Urothelium cell line (cell line): ENCODE data around the gene KCTD10.
"Not testable (repeated sequence)": the region's sequence is repeated elsewhere in the genome, so short reads cannot be mapped to it uniquely, and the experiment has no call there.

ENCODE experiments used
- DNase-seq: peaks from one replicate; pipeline ENCODE4 v3.0.0; 2011; ENCODE audit warnings: low spot score, mixed read lengths
- FAIRE-seq: peaks from 2 replicates; lab custom pipeline; 2011; peaks lifted over from hg19 to GRCh38; lab: Jason Lieb, UNC

The KCTD10 gene

DNA sequence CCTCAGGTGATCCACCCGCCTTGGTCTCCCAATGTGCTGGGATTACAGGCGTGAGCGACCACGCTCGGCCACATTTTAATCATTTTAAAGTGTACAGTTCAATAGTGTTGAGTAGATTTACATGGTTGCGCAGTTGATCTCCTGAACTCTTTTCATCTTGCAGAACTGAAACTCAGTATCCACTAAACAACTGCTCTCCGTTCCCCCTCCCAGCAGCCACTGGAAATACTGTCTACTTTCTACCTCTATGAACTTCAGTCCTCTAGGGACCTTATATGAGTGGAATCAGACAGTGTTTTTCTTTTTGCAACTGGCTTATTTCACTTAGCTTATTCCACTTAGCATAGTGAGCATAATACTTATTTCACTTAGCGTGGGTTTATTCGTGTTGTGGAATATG, 53.7 kb downstream of the KCTD10 start:
- FAIRE-seq, result no peak
- no peak for DNase-seq

DNA sequence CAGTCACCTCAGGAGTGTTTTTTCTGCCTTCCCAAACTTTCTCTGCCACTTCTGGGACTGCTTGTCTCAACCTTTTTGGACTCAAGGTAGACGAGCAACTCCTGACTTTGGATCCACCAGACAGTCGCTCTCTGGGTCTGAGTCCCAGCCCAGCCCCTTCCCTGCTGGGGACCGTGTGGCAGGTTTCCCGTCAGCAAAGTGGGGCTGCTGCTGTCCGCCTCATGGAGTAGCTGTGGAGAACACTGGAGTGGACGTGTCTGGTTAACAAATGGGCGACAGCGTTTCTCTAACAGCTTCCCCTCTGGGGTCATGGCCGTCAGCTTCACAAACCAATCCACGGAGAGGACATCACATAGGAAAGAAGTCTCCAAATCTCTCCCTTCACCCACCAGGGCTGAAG, 54.8 kb downstream of the KCTD10 start:
- FAIRE-seq (no peak), DNase-seq (no peak)

DNA sequence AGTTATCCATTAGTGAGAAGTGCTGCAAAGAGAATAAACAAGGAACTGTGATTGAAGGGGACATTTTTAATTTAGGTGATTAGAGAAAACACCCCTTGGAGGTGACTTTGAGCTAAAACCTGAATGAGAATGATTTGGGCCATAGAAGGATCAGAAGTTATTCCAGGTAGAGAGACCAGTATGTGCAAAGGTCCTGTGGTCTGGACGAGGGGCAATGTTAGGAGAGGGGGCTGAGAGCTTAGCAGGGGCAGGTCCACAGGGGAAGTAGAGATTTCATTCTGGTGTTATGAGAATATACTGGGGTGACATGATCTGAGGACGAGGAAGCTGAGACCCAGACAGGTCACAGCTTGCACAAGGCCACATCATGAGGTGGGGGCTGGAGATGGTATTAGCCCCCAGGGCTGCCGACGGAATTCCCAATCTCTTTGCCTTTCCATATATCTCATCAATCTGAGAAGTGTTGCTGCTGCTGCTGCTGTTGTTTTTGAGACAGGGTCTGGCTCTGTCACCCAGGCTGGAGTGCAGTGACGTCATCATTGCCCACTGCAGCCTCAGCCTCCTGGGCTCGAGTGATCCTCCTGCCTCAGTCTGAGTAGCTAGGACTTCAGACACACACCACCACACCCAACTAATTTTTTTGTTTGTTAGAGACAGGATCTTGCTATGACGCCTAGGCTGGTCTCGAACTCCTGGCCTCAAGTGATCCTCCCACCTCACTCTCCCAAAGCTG, 55.6 kb downstream of the KCTD10 start:
- FAIRE-seq, result no peak
- no peak for DNase-seq

DNA sequence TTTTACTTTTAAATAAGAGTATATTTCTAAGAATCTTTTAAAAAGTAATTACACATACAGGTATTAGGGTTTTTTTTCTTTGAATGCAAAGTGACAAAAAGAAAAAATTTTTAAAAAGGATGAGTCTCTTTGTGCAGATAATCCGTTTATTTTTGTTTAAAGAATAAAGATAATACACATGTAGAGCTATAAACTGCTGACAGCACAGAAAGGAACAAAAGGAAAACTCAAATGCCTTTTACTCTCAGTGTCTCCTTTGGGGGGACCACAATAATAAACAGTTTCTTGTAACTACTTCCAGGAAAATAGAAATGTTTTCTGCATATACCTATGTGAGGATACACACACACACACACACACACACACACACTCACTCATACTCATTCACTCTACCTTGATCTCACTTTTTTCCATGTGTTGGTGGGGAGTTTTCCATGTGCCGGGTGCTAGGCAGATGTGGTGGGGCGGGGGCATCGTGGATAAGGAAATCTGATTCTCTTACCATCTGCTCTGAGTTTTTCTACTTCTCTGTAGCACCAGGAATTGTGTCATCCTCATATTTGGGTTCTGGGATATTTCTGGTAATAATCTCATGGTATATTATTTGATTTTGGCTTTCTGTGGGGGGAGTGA, 58.1 kb downstream of the KCTD10 start:
- DNase-seq, result no peak
- no peak for FAIRE-seq

DNA sequence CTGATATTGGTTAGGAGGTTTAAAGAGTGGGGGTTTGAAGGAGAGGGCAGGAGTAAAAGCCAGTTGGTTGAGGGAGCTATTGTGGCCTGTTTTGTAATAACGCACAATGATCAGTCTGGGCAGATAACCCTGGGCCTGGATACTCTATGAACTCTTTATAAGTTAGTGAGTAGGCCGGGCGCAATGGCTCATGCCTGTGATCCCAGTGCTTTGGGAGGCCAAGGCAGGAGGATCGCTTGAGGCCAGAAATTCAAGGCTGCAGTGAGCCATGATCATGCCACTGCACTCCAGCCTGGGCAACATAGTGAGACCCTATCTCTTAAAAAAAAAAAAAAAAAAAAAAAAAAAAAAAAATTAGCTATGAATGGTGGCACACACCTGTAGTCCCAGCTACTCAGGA, 71.0 kb downstream of the KCTD10 start:
- not testable (repeated sequence) for DNase-seq, FAIRE-seq

DNA sequence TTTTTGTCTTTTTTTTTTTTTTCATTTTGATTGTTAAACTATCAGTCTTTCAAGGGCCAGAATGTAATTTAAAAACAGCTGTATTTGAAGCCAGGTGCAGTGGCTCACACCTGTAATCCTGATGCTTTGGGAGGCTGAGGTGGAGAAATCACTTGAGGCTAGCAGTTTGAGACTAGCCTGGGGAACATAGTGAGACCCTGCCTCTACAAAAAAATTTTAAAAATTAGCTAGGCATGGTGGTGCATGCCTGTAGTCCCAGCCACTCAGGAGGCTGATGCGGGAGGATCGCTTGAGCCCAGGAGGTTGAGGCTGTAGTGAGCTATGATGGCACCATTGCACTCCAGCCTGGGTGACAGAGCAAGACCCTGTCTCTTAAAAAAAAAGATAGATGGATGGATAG, 72.3 kb downstream of the KCTD10 start:
- FAIRE-seq, DNase-seq: not testable (repeated sequence)
